KMS-11 (cell line): ENCODE results near the gene IFNL1.
A peak's percentile ranks its signal among the peaks of the same experiment; 100 is the strongest.

Experiments
- H2AFZ ChIP-seq: fragments of 200-600 bp; sonication (generic); 2 replicates; pipeline ENCODE4 v1.6.1; 2016; ENCODE audit warnings: antibody characterized with exemption, mixed run types, low read depth
- H3K27ac ChIP-seq: fragments of 200-600 bp; sonication (generic); 2 replicates; pipeline ENCODE4 v1.6.1; 2016; ENCODE audit warnings: mild to moderate bottlenecking, mixed run types
- H3K27me3 ChIP-seq: fragments of 200-600 bp; sonication (generic); 2 replicates; pipeline ENCODE4 v1.6.1; 2017; ENCODE audit warnings: mild to moderate bottlenecking, low read depth, mixed run types, moderate library complexity; ENCODE audit not compliant: insufficient read depth
- H3K36me3 ChIP-seq: fragments of 200-600 bp; sonication (generic); 2 replicates; pipeline ENCODE4 v1.6.1; 2017; ENCODE audit warnings: mild to moderate bottlenecking, mixed run types; ENCODE audit not compliant: insufficient read depth
- H3K4me1 ChIP-seq: fragments of 200-600 bp; sonication (generic); 2 replicates; pipeline ENCODE4 v1.6.1; 2016; ENCODE audit warnings: mild to moderate bottlenecking, low read depth, mixed run types; ENCODE audit not compliant: poor library complexity, severe bottlenecking
- H3K4me2 ChIP-seq: fragments of 200-600 bp; sonication (generic); 2 replicates; pipeline ENCODE4 v1.7.0; 2016; ENCODE audit warnings: mild to moderate bottlenecking, mixed run types
- H3K4me3 ChIP-seq: fragments of 200-600 bp; sonication (generic); IDR thresholded peaks from 2 replicates; pipeline ENCODE4 v1.6.1; 2017; ENCODE audit warnings: low read depth, low read length, mixed read lengths; ENCODE audit not compliant: insufficient read depth
- H3K79me2 ChIP-seq: fragments of 200-600 bp; sonication (generic); 2 replicates; pipeline ENCODE4 v1.6.1; 2016; ENCODE audit warnings: low read depth, mixed run types; ENCODE audit not compliant: insufficient read depth
- H3K9ac ChIP-seq: fragments of 200-600 bp; sonication (generic); 2 replicates; pipeline ENCODE4 v1.6.1; 2016; ENCODE audit warnings: mild to moderate bottlenecking, mixed run types
- H4K20me1 ChIP-seq: fragments of 200-600 bp; sonication (generic); 2 replicates; pipeline ENCODE4 v1.6.1; 2016; ENCODE audit warnings: mild to moderate bottlenecking, mixed run types; ENCODE audit not compliant: insufficient read depth
- TF ChIP-seq, protein P1 (sequence below): fragments of 200-600 bp; sonication (generic); conservative IDR thresholded peaks from 2 replicates; pipeline ENCODE4 v1.6.1; 2017; ENCODE audit warnings: low read depth, mild to moderate bottlenecking, antibody characterized with exemption, low read length, moderate library complexity, mixed read lengths

Gene IFNL1

GRCh38 chr19:39341719-39342604, 45.8 kb downstream of the IFNL1 start, which contains the start of gene SAMD4B:
TSS of gene SAMD4B (plus strand) at chr19:39342421. CDS start at chr19:39356894, 14,473 bp downstream.
- H3K4me2 ChIP-seq: peak within 1 kb of the TSS; percentile 99
- no peaks in the 10 kb centered on the region for H4K20me1 ChIP-seq
- peaks cover 51% of the 10 kb centered on the region for H3K4me1 ChIP-seq
- peak within 1 kb of the TSS; percentile 51 for H3K27ac ChIP-seq
- no peaks in the 10 kb centered on the region for H3K36me3 ChIP-seq
- TF ChIP-seq, protein P1, sequence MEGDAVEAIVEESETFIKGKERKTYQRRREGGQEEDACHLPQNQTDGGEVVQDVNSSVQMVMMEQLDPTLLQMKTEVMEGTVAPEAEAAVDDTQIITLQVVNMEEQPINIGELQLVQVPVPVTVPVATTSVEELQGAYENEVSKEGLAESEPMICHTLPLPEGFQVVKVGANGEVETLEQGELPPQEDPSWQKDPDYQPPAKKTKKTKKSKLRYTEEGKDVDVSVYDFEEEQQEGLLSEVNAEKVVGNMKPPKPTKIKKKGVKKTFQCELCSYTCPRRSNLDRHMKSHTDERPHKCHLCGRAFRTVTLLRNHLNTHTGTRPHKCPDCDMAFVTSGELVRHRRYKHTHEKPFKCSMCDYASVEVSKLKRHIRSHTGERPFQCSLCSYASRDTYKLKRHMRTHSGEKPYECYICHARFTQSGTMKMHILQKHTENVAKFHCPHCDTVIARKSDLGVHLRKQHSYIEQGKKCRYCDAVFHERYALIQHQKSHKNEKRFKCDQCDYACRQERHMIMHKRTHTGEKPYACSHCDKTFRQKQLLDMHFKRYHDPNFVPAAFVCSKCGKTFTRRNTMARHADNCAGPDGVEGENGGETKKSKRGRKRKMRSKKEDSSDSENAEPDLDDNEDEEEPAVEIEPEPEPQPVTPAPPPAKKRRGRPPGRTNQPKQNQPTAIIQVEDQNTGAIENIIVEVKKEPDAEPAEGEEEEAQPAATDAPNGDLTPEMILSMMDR: peak; percentile 48
- H2AFZ ChIP-seq: peak within 1 kb of the TSS; percentile 72
- H3K4me3 ChIP-seq: no peak within 1 kb of the TSS
- H3K9ac ChIP-seq: peak within 1 kb of the TSS; percentile 88
- H3K79me2 ChIP-seq: peaks cover 39% of the 10 kb centered on the region
- no peaks in the 10 kb centered on the region for H3K27me3 ChIP-seq

- Histone ChIP-seq H3K27ac (peak overlapping the region; percentile 33; the same call in 1 of the 2 replicates), H2AFZ (no peak overlapping the region), H3K79me2 (peaks cover 39% of the 10 kb centered on the region)
Observed at GRCh38 chr19:39342647-39343305, 46.6 kb downstream of the IFNL1 start.

DNA sequence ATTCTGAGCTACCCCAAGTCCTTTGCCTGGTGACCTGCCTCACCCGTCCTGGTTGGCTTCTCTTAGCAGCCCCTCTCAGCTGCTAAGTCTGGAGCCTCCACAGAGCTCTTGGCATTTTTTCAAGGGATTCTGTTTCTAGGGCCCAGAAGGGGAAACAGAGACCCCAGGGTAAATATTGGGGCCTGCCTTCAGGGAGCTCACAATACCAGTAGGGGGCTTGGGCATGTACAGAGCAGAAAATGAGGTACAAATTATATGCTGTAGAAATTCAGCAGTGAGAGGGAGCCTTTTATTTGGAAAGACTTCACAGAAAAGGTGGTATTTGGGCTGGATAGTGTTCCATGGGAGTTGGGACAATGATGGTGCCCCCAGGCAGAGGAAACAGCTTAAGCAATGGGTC, 49.7 kb downstream of the IFNL1 start:
- H3K27ac ChIP-seq: no peak overlapping the region
- peaks cover 43% of the 10 kb centered on the region for H3K79me2 ChIP-seq
- no peaks in the 10 kb centered on the region for H3K27me3 ChIP-seq
- H3K4me3 ChIP-seq: no peak overlapping the region
- H3K36me3 ChIP-seq: no peaks in the 10 kb centered on the region
- H3K4me1 ChIP-seq: peaks cover 60% of the 10 kb centered on the region
- no peak overlapping the region for H3K9ac ChIP-seq
- H3K4me2 ChIP-seq: no peak overlapping the region
- no peak overlapping the region for H2AFZ ChIP-seq
- TF ChIP-seq, protein P1: peak; percentile 28; the same call in 1 of the 2 replicates
- H4K20me1 ChIP-seq: no peaks in the 10 kb centered on the region

More at GRCh38 chr19:39342647-39343305, 46.6 kb downstream of the IFNL1 start:
- H3K36me3 ChIP-seq: no peaks in the 10 kb centered on the region
- no peaks in the 10 kb centered on the region for H3K27me3 ChIP-seq
- peak overlapping the region; percentile 88 for H3K9ac ChIP-seq
- TF ChIP-seq, protein P1: no peak
- H4K20me1 ChIP-seq: no peaks in the 10 kb centered on the region
- H3K4me2 ChIP-seq: peak overlapping the region; percentile 81
- H3K4me1 ChIP-seq: peaks cover 58% of the 10 kb centered on the region
- H3K4me3 ChIP-seq: no peak overlapping the region

DNA sequence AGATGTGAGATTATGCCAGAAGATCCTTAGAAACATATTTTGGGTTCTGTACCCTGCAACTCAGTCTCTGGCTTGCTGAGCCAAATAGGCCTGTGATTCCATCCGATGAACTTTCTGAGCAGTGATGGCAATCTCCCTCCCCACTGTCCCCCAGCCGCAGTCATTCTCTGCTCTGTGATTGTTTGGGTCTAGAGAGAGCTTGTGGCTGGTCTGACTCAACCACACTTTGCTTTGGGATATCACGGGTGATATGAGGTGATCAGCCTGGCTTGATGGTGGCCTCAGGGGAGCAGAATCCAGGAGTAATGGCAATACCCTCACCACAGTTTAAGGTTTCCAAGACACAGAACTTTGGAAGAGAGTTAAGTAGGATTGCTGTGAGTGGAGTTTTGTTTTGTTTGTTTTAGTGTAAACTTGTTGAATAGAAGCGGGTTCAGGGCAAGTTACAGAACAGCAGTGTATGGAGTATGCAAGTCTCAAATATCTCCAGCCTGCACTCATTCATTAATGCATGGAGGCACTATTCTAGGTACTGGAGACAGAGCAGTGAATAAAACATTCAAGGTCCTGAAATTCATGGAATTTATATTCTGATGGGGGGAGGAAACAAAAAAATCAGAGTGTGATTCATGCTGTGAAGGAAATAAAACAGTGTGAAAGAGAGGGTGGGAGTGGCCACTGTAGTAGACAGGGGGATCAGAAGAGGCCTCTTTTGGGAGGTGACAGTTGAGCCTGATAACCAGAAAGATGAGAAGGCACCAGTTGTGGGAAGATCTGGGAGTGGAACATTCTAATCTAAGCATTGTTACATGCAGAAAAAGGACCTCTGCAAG, 51.3 kb downstream of the IFNL1 start:
- Histone ChIP-seq H3K27ac (no peak overlapping the region), H3K36me3 (no peaks in the 10 kb centered on the region), H3K4me2 (no peak overlapping the region), H4K20me1 (no peaks in the 10 kb centered on the region), H3K79me2 (peaks cover 50% of the 10 kb centered on the region), H3K9ac (no peak overlapping the region), H3K27me3 (no peaks in the 10 kb centered on the region), H3K4me3 (no peak overlapping the region), H3K4me1 (peaks cover 75% of the 10 kb centered on the region), H2AFZ (no peak overlapping the region)
- TF ChIP-seq, protein P1: no peak
